Heart left ventricle (tissue), 16 donors: ENCODE results near the gene NFE2L3. TPM values are rescaled to one million over a fixed set of nuclear protein-coding genes. Genes with fewer than 3 reads are reported as not detected.

Experiments
- ATAC-seq, 4 donors: fragments of 200-7000 bp; cut with Tn5 transposase; one replicate each; pipeline ENCODE4 v1.9.1; 2020 to 2022; ENCODE audit warnings: moderate library complexity in 4 of 4, mild to moderate bottlenecking in 3 of 4, moderate number of reproducible peaks in 1 of 4
- DNase-seq, 5 donors: peaks; one replicate each; pipeline ENCODE4 v3.0.0-alpha.2; 2020
- H3K27ac ChIP-seq, 12 donors: fragments of 200-600 bp; sonication (generic) in 4 of 12; one replicate each; pipeline versions ENCODE4 v1.5.0 to v1.8.0; 2016 to 2022; ENCODE audit warnings: mild to moderate bottlenecking in 2 of 12
- H3K27me3 ChIP-seq, 9 donors: fragments of 200-600 bp; sonication (generic) in 2 of 9; one replicate each; pipeline versions ENCODE4 v1.5.1 to v1.8.0; 2016 to 2022; ENCODE audit warnings: mild to moderate bottlenecking in 3 of 9
- H3K36me3 ChIP-seq, 9 donors: fragments of 200-600 bp; sonication (generic) in 2 of 9; one replicate each; pipeline versions ENCODE4 v1.5.0 to v1.8.0; 2018 to 2022; ENCODE audit warnings: mild to moderate bottlenecking in 2 of 9
- H3K4me1 ChIP-seq, 12 donors: fragments of 200-600 bp; sonication (generic) in 4 of 12; one replicate each; pipeline versions ENCODE4 v1.5.0 to v1.8.0; 2016 to 2022; ENCODE audit warnings: mild to moderate bottlenecking in 3 of 12
- H3K4me3 ChIP-seq, 12 donors: fragments of 200-600 bp; sonication (generic) in 4 of 12; one replicate each; pipeline versions ENCODE4 v1.5.0 to v1.8.0; 2017 to 2022; ENCODE audit warnings: mild to moderate bottlenecking in 9 of 12, moderate library complexity in 4 of 12
- H3K9me3 ChIP-seq, 12 donors: fragments of 200-600 bp; sonication (generic) in 4 of 12; one replicate each; pipeline versions ENCODE4 v1.5.0 to v1.8.0; 2016 to 2022; ENCODE audit warnings: mild to moderate bottlenecking in 1 of 12
- POLR2A ChIP-seq, 2 donors: fragments of 450-650 bp; IDR thresholded peaks; one replicate each; pipeline ENCODE4 v1.6.1; 2017; ENCODE audit warnings: antibody characterized with exemption in 2 of 2, mild to moderate bottlenecking in 2 of 2, moderate library complexity in 2 of 2
- WGBS, 4 donors: extraction: QIAGEN DNeasy Blood & Tissue Kit in 2 of 4; methylation state at CpG; one replicate each; pipeline versions ENCODE4 v1.1.5 to v1.1.7; 2013 to 2018; 5-methylcytosine and 5-hydroxymethylcytosine counted together
- intact Hi-C, 10 donors: fragments of 100-400 bp; cut with DNase I; formaldehyde crosslinking; loops; one replicate each; pipeline versions ENCODE4 v1.11.1 to v1.14.2; 2022
- polyA plus RNA-seq, 2 donors: library from polyadenylated mRNA; stranded (reverse); fragments of 200-250 nt; gene quantifications; one replicate each; pipeline ENCODE4 v1.2.3, GENCODE V29; 2013
- total RNA-seq, 9 donors: library from RNA; depleted of rRNA in 2 of 9; stranded (reverse); fragments of >200 nt in 2 of 9; fragmentation: NEBNext Ultra II Directional in 3 of 9; extraction: Animal tissue kit (Norgen Biotek cat#: 25700) in 3 of 9; gene quantifications; one replicate each; pipeline versions ENCODE4 v1.1.0 to v1.2.4, GENCODE V29; 2016 to 2023
- TF ChIP-seq, protein P1 (sequence below), 12 donors: fragments of 200-600 bp; sonication (generic) in 4 of 12; IDR thresholded peaks; one replicate each; pipeline versions ENCODE4 v1.5.0 to v1.8.0; 2018 to 2022; ENCODE audit warnings: antibody characterized with exemption in 12 of 12, mild to moderate bottlenecking in 5 of 12
- donor health status: ischemic (EF 13 %, LVEDD 7.1; RV severe dilation, severe dysfunction).
- donor health status: healthy with polysubstance abuse.
- donor health status: DM: no; HTN: yes; CAD: no.
- donor health status: DM: no; HTN: no; CAD: no.
- donor health status: ischemic (EF 25% LVEDD 6.9; RV normal size, moderate dysfunction).
- donor health status: ischemic (EF 25% LVEDD 5.7; RV mildly dilated, moderate dysfunction).
- donor health status: healthy.
- donor health status: DM: yes; HTN: yes; CAD: no.
- donor health status: ischemic (EF 35%, LVEDD 5.7; RV mildly dilated, moderate dysfunction).
- donor health status: nonischemic (EF 11% LVEDD 7.7; RV severe dilation, severe dysfunction).
- donor health status: DM: yes; HTN: yes; CAD: no.
- donor health status: PGD.
- donor health status: ischemic (EF 29% LVEDD 5.4; RV normal size, mild dysfunction).
- donor health status: nonischemic (EF 23%, LVEDD 6.1; RV moderate dilation, normal function).

NFE2L3 gene
- total and polyA plus RNA-seq, 11 donors = 0.75 to 5.6 (median 1.8) TPM

DNA sequence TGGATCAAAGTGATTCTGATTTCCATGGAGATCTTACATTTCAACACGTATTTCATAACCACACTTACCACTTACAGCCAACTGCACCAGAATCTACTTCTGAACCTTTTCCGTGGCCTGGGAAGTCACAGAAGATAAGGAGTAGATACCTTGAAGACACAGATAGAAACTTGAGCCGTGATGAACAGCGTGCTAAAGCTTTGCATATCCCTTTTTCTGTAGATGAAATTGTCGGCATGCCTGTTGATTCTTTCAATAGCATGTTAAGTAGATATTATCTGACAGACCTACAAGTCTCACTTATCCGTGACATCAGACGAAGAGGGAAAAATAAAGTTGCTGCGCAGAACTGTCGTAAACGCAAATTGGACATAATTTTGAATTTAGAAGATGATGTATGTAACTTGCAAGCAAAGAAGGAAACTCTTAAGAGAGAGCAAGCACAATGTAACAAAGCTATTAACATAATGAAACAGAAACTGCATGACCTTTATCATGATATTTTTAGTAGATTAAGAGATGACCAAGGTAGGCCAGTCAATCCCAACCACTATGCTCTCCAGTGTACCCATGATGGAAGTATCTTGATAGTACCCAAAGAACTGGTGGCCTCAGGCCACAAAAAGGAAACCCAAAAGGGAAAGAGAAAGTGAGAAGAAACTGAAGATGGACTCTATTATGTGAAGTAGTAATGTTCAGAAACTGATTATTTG, 33.3 kb downstream of the NFE2L3 start:
- DNase-seq = no peak
- Histone ChIP-seq H3K4me1 (peaks cover 0 to 82% (median 19%) of the 10 kb centered on the region in 12 donors), H3K9me3 (no peaks in the 10 kb centered on the region), H3K27me3 (no peaks in the 10 kb centered on the region), H3K27ac (peak overlapping the region in 1 of 12 donors; percentile 28), H3K36me3 (peaks cover 0 to 67% (median 51%) of the 10 kb centered on the region in 9 donors), H3K4me3 (no peak overlapping the region)
- TF ChIP-seq POLR2A (IDR thresholded peaks at IDR 0.05) = no peak
- 86 to 90% (median 87%) methylated on average over 10 of the region's 10 CpGs for WGBS, 4 donors
- intact Hi-C loops = no loop called here
- ATAC-seq = no peak

DNA sequence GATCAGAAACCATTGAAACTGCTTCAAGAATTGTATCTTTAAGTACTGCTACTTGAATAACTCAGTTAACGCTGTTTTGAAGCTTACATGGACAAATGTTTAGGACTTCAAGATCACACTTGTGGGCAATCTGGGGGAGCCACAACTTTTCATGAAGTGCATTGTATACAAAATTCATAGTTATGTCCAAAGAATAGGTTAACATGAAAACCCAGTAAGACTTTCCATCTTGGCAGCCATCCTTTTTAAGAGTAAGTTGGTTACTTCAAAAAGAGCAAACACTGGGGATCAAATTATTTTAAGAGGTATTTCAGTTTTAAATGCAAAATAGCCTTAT, 33.8 kb downstream of the NFE2L3 start:
- no peak overlapping the region for H3K4me3 ChIP-seq
- intact Hi-C loops = no loop called here
- ATAC-seq (no peak), DNase-seq (no peak)
- no peaks in the 10 kb centered on the region for H3K27me3 ChIP-seq
- H3K36me3 ChIP-seq = peaks cover 0 to 72% (median 56%) of the 10 kb centered on the region in 9 donors
- peaks cover 0 to 83% (median 20%) of the 10 kb centered on the region in 12 donors for H3K4me1 ChIP-seq
- peak overlapping the region in 1 of 12 donors; percentile 6 for H3K27ac ChIP-seq
- 94 to 100% (median 97%) methylated on average over 1 of the region's 1 CpG for WGBS, 4 donors
- H3K9me3 ChIP-seq = no peaks in the 10 kb centered on the region
- TF ChIP-seq, protein P1, sequence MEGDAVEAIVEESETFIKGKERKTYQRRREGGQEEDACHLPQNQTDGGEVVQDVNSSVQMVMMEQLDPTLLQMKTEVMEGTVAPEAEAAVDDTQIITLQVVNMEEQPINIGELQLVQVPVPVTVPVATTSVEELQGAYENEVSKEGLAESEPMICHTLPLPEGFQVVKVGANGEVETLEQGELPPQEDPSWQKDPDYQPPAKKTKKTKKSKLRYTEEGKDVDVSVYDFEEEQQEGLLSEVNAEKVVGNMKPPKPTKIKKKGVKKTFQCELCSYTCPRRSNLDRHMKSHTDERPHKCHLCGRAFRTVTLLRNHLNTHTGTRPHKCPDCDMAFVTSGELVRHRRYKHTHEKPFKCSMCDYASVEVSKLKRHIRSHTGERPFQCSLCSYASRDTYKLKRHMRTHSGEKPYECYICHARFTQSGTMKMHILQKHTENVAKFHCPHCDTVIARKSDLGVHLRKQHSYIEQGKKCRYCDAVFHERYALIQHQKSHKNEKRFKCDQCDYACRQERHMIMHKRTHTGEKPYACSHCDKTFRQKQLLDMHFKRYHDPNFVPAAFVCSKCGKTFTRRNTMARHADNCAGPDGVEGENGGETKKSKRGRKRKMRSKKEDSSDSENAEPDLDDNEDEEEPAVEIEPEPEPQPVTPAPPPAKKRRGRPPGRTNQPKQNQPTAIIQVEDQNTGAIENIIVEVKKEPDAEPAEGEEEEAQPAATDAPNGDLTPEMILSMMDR (IDR thresholded peaks at IDR 0.05) = no peak
- no peak for TF ChIP-seq POLR2A (IDR thresholded peaks at IDR 0.05)

DNA sequence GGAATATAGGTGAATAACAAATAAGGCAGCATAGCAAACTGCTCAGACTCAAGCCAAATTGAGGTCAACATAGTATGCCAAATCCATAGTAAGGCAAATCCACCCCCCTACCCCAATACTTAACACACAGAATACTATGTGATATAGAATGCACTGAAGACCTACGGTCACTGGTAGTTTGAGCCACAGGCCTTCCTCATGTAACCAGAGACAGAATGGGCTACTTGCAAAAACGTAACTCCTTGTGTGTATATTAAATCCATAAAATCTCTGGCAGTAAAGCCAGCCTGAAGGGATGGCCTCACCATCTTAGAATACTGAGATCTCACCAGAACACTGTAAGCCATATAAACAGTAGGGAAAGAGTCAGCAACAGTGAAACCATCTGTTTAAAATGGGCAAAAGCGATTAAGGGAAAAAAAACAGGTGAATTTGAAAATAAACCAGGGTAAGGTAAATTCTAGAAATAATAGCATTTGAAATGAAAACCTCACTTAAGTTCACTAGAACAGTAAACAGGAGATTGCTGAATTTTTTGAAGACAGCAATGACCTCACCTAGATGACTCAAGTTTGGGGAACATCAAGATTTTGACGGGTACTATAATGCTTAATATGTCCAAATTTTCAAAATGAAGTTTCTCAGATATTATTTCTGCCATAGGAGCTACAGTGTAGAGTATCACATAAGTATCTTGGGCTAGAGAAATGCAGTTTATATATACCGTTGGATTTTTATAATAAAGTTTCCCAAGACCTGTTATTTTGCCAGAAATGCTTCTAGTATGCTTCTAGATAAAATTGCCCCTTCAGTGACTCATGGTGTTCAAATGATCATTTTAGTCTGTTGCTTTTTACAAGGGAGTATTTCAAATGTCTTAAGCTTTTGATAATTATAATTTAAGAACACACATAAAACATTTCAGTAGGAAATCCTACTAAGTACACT, 34.6 kb downstream of the NFE2L3 start:
- ATAC-seq (no peak), DNase-seq (no peak)
- H3K4me3 ChIP-seq = no peak overlapping the region
- TF ChIP-seq POLR2A (IDR thresholded peaks at IDR 0.05) = no peak
- TF ChIP-seq, protein P1 (IDR thresholded peaks at IDR 0.05) = no peak
- peaks cover 0 to 82% (median 23%) of the 10 kb centered on the region in 12 donors for H3K4me1 ChIP-seq
- peak overlapping the region in 1 of 12 donors; percentile 28 for H3K27ac ChIP-seq
- peaks cover 0 to 81% (median 64%) of the 10 kb centered on the region in 9 donors for H3K36me3 ChIP-seq
- H3K9me3 ChIP-seq = no peaks in the 10 kb centered on the region
- 89 to 94% (median 90%) methylated on average over 5 of the region's 5 CpGs for WGBS, 4 donors
- intact Hi-C loops = no loop called here
- H3K27me3 ChIP-seq = no peaks in the 10 kb centered on the region

DNA sequence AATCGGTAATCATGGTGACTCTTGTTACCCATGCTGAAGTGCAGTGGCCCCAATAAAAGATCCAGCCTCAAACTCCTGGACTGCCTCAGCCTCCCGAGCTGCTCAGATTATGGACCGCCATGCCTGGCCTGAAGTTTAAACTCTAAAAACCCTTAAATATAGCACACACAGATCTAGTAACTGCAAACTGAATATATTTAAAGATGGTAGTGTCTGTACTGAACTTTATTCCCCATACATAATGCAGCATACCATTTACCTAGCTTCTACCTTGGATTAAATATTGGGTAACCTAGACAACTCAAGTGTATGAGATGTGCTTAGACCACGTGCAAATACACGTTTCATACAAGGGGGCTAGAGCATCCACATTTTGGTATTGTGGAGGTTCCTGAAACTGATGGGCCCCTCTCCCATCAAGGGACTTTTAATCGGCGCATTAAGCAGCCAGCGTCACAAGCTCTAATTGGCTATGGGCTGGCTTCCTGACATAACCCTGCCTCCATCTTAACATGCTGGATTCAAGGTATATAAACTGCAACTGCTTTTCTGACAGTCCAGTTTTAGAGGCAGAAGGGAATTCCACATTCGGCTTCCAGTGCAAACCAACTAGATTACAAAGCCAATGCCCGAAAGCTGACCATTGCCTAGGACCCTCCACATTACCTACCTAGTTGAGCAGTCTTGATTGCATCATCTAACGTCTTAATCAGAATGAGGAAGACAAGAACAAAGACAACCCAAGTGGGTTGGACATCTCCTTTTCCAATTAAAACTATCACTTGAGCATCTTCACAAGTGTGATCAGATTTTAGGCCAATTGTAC, 35.6 kb downstream of the NFE2L3 start:
- TF ChIP-seq, protein P1 (IDR thresholded peaks at IDR 0.05) = no peak
- TF ChIP-seq POLR2A (IDR thresholded peaks at IDR 0.05) = no peak
- Histone ChIP-seq H3K36me3 (peaks cover 0 to 90% (median 74%) of the 10 kb centered on the region in 9 donors), H3K4me3 (no peak overlapping the region), H3K9me3 (no peaks in the 10 kb centered on the region), H3K4me1 (peaks cover 4 to 86% (median 25%) of the 10 kb centered on the region in 12 donors), H3K27me3 (no peaks in the 10 kb centered on the region), H3K27ac (no peak overlapping the region)
- ATAC-seq (peak in 1 of 4 donors; percentile 11), DNase-seq (no peak)
- whole genome bisulfite sequencing, 4 donors = 82 to 88% (median 84%) methylated on average over 11 of the region's 11 CpGs
- intact Hi-C loops = no loop called here
